ENCODE measurements around the gene DENND4A. TPM values are rescaled to one million over a fixed set of nuclear protein-coding genes. Genes with fewer than 3 reads are reported as not detected.
"Not testable (repeated sequence)": the region's sequence is repeated elsewhere in the genome, so short reads cannot be mapped to it uniquely, and the experiment has no call there.

DENND4A gene
- total RNA-seq, 1 donor from 2014 or later, result 31.2 TPM

GRCh38 chr15:65790694-65791334 is 1.3 kb downstream of the DENND4A start:
- intact Hi-C loops (cut with micrococcal nuclease), result no loop called here

- intact Hi-C loops (cut with micrococcal nuclease), result no loop called here
These were observed 2.2 kb downstream of the DENND4A start for GRCh38 chr15:65789759-65790425.

DNA sequence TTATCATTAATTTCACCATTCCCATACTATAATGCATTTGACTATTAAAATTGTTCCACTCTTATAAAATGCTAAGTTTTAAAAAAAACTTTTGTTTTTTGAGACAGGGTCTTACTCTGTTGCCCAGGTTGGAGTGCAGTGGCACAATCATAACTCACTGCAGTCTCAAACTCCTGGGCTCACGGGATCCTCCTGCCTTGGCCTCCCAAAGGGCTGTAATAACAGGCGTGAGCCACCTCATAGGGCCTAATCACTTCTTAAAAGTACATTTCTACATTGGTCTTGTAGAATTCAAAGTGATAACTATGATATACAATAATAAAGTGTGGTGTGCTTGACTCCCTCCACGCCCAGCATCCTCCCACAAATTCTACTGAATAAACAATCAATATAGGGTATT is 3.0 kb downstream of the DENND4A start:
- intact Hi-C loops (cut with micrococcal nuclease), result no loop called here

DNA sequence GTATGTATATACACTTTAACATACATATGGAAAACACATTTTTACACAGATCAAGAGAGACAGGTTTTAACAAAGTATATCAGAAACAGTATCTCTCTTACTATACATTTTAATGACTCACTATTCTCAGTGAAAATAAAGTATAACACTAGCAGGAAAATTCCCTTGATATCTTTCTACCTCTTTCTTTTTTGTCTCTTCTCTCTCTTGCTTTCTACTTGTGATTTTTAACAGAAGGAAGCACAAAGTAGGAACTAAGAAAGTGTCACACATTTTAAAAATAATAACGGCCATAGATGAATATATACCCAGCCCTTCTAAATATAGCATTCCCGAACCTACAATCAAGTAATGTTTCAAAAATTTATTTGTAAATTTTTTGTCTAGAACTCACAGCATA is 4.8 kb downstream of the DENND4A start:
- intact Hi-C loops (cut with micrococcal nuclease), result no loop called here

DNA sequence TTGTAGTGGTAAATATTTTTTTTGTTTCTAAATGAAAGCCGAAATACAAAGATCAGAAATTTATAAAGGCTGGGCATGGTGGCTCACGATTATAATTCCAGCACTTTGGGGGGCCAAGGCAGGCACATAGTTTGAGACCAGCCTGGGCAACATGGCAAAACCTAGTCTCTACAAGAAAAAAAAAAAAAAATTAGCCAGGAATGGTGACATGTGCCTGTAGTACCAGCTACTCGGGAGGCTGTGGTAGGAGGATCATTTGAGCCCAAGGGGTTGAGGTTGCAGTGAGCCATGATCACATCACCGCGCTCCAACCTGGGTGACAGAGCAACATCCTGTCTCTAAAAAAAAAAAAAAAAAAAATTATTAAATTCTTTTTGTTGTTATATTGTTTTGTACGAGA is 6.9 kb downstream of the DENND4A start:
- intact Hi-C loops (cut with micrococcal nuclease), result no loop called here

GRCh38 chr15:65783872-65784271 is 8.2 kb downstream of the DENND4A start:
- intact Hi-C loops (cut with micrococcal nuclease), result no loop called here

- intact Hi-C loops (cut with micrococcal nuclease), result no loop called here
These were observed 10.0 kb downstream of the DENND4A start for GRCh38 chr15:65782096-65782495.

GRCh38 chr15:65778701-65779100 is 13.4 kb downstream of the DENND4A start:
- intact Hi-C loops (cut with micrococcal nuclease), result not testable (repeated sequence)

DNA sequence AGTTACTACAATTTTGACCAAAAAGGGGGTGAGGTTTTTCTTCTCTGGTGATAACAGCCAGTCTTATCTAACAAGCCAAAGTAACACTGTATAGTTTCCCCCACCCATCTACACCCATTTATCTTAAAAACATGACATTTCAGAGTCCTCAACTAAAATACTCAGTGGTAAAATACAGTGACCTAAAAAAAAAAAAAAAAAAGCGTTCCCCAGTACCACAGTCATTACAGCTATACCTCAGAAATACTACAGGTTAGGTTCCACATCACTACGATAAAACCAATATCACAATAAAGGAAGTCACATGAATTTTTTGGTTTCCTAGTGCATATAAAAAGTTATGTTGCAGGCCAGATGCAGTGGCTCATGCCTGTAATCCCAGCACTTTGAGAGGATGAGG is 13.8 kb downstream of the DENND4A start:
- intact Hi-C loops (cut with micrococcal nuclease), result no loop called here

GRCh38 chr15:65777843-65778242 is 14.2 kb downstream of the DENND4A start:
- intact Hi-C loops (cut with micrococcal nuclease), result no loop called here

DNA sequence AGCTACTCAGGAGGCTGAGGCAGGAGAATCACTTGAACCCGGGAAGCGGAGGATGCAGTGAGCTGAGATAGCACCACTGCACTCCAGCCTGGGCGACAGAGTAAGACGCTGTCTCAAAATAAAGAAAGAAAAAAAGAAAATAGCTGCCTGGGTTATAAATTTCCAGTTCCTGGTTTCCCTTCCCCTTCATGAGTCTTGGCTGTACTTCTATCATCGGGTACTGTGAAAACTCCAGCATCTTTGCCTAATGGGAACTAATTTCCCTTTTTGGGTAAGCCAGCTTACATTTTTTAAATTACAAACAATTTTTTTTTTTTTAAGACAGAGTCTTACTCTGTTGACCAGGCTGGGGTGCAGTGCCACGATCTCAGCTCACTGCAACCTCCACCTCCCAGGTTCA is 15.0 kb downstream of the DENND4A start:
- intact Hi-C loops (cut with micrococcal nuclease), result no loop called here

DNA sequence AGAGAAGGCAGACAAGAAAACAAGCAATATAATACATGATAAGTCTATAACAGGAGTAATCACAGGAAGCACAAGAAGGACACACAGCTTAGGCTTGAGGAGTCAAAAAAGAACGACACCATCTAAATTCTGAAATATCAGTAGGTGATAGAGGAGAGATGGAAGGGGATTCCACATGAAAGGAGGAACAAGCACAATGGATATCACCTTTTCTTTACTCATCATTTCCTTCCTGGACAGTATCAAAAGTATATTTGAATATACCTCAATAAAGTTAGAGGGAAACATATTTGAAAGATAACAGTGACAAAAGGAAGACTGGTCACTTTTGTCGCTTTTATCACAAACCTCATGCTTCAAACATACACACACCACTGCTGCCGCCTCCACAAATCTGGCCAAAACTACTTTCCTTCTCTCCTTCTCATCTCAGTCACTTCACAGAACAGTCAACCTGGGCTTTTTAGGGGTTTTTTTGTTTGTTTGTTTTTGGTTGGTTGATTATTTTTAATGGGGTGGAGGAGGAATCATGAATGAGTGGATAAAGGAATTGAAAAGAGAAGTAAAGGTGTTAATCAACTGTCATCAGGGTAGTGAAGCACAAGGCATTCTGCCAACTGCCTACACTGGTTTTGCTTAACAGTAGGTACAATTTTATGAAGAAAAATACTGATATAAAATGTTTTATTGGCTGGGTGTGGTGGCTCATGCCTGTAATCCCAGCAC is 18.5 kb downstream of the DENND4A start:
- intact Hi-C loops (cut with micrococcal nuclease), result no loop called here

- intact Hi-C loops (cut with micrococcal nuclease), result no loop called here
These were observed 19.2 kb downstream of the DENND4A start for GRCh38 chr15:65772930-65773329.

DNA sequence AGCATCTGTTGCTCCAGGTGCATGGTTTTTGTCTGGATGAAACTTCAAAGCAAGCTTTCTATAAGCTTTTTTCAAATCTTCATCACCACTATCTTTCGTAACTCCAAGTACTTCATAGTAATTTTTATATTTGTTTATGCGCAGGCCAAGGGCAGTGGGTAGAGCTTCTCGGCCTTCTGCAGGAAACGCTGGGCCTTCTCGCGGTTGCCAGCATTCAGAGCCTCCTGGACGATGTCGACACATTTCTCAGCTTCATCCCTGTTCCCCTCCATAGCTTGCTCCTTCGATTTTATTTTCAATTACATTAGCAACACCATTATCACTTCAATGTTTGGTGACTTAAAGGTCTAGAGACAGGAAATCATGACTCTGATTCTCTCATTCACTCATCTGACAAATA is 20.2 kb downstream of the DENND4A start:
- intact Hi-C loops (cut with micrococcal nuclease), result no loop called here

GRCh38 chr15:65769482-65769881 is 22.6 kb downstream of the DENND4A start:
- intact Hi-C loops (cut with micrococcal nuclease), result no loop called here

DNA sequence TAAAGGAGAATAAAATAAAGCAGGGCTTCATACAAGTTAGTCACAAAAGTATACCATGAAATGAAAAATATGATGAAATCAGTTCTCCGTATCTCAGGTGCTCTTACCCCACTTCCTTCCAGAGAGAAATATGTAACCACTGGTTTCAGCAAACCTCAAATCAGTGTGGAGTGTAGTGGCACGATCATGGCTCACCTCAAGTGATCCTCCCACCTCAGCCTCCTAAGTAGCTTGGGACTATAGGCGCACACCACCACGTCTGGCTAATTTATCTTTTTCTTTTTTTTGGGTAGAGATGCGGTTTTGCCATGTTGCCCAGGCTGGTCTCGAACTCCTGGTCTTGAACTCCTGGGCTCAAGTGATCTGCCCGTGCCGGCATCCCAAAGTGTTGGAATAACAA is 24.2 kb downstream of the DENND4A start:
- intact Hi-C loops (cut with micrococcal nuclease), result no loop called here

GRCh38 chr15:65767264-65767595 is 24.9 kb downstream of the DENND4A start:
- intact Hi-C loops (cut with micrococcal nuclease), result no loop called here

- intact Hi-C loops (cut with micrococcal nuclease), result no loop called here
These were observed 25.4 kb downstream of the DENND4A start for GRCh38 chr15:65766422-65767263.

DNA sequence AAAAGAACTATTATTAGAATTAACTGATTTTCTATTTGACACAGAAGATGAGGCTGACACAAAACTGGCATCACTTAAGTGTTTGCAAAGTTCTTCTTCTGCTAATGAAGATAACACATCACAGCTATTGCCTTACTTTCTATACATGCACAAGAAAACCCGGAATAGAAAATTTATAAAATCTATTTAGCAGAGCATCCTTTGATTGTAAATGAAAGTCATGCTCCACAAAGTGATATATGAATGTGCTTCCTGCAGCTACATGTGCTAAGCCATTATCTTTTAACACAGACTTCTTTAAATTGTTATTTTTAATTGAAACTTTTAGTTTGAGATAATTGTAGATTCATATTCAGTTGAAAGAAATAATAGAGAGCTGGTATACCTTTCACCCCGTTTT is 27.0 kb downstream of the DENND4A start:
- intact Hi-C loops (cut with micrococcal nuclease), result no loop called here

DNA sequence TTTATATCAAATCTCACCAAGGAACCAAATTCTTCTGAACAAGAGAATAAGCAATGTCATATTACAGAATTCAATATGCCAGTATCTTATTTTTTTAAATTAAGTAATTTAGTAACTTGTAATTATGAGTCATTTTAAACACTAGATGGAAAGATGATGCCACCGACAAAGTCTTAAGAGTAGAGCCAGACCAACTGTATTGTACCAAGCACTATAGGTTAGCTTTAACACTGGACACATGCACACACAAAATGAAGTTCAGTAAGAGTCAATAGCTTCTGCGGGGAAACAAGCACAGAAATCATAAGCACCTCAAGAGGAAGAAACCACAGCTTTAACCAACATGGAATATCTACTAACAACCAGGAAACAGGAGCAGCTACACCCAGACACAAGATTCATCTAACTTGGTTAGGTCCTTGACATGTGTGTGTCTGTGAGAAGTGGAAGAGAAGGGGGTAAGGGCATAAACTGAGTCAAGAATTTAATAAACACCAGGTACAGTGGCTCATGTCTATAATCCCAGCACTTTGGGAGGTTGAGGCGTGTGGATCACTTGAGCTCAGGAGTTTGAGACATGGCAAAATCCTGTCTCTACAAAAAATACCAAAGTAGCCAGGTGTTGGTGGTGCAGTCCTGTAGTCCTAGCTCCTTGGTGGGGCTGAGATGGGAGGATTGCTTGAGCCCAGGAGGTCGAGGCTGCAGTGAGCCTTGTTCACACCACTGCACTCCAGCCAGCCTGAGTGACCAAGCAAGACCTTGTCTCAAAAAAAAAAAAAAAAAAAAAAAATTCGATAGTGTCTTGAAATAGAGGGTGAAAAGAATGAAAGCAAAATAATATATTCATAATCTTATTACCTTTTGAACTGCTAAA is 28.9 kb downstream of the DENND4A start:
- intact Hi-C loops (cut with micrococcal nuclease), result no loop called here

GRCh38 chr15:65762399-65762798 is 29.7 kb downstream of the DENND4A start:
- intact Hi-C loops (cut with micrococcal nuclease), result no loop called here

Data from T-helper 2 cell treated with Interferon-gamma antibody and Interleukin-4, amounts not matched to agents 100 ng/mL and 5 ng/mL, for 36 hours (primary cell).